HG03097 (cell line): Measurements from ENCODE around the gene SORT1.

Source experiments
- ATAC-seq: cut with Tn5 transposase; IDR thresholded peaks from one replicate; pipeline ENCODE4 v1.9.1; 2021; ENCODE audit not compliant: unreplicated experiment, low FRiP score

The SORT1 gene

GRCh38 chr1:109263597-109264378 lies 133.9 kb downstream of the SORT1 start:
- ATAC-seq, result no peak

- no peak for ATAC-seq
Observed at GRCh38 chr1:109263234-109263596, 134.5 kb downstream of the SORT1 start.

DNA sequence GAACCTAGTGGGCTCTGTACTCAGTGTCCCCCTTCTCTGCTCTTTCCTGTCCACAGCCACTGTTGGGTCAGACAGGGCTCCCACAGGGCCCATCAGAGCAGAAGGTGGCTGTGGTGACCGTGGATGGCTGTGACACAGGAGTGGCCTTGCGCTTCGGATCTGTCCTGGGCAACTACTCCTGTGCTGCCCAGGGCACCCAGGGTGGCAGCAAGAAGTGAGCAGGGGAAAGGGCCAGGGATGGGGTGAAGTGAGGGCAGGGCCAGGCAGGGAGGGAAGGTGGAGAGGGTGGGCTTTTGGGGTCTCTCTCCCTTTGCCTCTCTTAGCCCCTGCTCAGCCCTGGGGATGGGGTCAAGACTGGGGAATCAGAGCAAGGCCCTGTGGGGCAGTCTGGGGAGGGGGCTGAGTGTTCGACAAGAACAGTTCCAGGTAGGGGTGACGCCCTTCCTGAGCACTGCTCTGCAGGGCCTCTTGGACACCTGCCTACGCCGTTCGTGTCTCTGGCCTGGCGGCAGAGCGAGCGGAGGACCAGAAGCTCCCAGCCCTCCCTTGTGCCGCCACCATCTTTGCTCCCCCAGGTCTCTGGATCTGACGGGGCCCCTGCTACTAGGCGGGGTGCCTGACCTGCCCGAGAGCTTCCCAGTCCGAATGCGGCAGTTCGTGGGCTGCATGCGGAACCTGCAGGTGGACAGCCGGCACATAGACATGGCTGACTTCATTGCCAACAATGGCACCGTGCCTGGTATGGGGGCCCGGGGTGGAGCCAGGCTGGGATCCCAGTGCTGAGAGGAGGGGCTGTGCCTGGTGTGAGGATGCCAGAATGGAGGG lies 135.3 kb downstream of the SORT1 start:
- ATAC-seq, result no peak

- ATAC-seq, result no peak
Observed at GRCh38 chr1:109261578-109261977, 136.1 kb downstream of the SORT1 start.

DNA sequence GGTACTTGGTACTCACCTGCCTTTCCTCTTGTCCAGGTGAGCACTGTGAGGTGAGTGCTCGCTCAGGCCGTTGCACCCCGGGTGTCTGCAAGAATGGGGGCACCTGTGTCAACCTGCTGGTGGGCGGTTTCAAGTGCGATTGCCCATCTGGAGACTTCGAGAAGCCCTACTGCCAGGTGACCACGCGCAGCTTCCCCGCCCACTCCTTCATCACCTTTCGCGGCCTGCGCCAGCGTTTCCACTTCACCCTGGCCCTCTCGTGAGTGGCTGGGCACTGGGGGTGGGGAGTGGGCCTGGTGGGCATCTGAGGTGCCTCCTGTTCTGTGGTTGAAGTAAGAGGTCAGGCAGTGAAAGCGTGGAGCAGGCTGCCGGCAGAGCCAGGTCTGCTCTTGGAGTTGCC lies 136.7 kb downstream of the SORT1 start:
- ATAC-seq, result no peak

DNA sequence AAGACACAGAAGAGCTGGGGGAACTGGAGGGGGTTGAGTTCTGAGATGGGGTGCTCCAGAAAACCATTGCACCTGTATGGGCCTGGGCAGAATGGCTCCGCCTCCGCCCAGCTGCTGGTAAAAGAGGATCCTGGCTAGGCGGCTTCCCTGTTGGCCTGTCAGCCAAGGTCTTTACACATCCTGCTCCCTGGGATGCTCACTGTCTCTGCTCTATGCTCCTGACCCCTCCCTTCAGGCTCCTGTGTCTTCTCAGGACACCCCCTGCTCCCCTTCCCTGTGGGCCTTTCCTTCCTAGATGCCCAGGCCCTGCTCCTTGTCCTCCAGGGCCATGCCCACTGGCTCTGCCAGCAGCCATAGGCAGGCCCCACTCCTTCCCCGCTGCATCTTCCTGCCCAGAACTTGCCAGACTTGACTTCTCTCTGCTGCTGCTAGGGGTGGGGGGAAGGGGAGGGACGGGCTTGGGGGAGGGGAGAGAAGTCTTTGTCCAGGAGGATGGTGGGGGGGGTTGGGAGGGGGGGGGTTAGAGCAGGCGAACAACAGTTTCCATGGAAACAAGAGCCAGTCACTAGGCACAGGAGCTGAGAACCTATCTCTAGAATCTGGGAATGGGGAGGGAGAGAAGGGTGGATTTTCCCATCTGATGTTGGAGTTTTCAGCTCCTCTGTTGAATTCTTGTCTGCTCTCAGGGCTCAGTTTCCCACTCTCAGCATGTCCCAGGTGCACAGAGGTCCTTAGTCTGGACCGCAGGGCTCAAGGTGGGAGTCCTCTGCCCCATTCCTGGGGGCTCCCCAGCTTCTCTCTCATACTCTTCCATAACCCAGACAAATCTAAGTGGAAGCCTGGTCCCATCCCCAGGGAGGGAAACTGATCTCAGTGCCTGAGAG lies 137.8 kb downstream of the SORT1 start:
- no peak for ATAC-seq
